DMS153 treated with DMSO at 0.1 percent for 48 hours (cell line): ENCODE results near the gene INS.

Experiments used
- DNase-seq: peaks from one replicate; lab custom pipeline; 2025; ENCODE audit not compliant: unreplicated experiment; lab: John Stamatoyannopoulos, UW

Gene INS

DNA sequence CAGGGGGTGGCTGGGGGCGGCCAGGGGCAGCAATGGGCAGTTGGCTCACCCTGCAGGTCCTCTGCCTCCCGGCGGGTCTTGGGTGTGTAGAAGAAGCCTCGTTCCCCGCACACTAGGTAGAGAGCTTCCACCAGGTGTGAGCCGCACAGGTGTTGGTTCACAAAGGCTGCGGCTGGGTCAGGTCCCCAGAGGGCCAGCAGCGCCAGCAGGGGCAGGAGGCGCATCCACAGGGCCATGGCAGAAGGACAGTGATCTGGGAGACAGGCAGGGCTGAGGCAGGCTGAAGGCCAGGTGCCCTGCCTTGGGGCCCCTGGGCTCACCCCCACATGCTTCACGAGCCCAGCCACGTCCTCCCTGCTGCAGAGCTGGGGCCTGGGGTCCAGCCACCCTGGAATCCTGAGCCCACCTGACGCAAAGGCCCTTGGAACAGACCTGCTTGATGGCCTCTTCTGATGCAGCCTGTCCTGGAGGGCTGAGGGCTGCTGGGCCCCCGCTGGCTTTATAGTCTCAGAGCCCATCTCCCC lies at the start of gene INS:
Gene INS, minus strand, starts transcription at position 474 of the 524 bp plus-strand sequence. Its CDS starts 238 bp downstream, at position 236.
- no peak for DNase-seq

DNA sequence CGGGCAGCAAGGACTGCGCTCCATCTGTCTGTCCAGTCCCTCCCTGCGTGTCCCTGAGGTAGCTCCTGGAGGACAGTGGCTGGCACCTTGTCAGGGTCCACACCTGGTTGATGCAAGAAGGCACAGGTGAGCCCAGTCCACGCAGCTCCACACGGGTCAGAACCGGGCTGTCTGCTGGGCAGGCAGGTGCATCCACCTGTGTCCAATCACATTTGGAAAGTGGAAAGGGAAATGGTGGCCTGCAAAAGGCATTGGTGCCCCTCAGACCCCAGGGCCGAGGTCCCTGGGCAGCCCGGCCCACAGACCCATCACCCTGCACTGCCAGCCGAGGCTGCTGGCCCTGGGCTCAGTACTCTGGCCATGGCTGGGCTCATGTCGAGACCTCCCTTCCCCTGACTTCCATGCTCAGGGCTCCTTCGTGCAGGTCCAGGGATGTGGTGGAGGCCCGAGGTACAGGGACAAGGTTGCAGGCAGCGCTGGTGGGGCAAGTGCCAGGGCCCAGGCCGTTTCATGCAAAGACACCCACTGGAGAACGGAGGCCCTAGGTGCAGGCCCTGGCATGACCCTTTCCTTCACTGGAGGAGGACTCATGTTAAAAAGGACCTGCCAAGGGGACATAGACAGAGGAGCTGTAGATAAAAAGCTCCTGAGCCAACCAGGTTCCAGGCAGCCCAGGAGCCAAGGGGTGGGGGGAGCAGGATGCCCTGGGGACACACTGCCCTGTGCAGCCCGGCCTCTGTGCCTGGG lies 49.5 kb upstream of the INS start:
- no peak for DNase-seq

DNA sequence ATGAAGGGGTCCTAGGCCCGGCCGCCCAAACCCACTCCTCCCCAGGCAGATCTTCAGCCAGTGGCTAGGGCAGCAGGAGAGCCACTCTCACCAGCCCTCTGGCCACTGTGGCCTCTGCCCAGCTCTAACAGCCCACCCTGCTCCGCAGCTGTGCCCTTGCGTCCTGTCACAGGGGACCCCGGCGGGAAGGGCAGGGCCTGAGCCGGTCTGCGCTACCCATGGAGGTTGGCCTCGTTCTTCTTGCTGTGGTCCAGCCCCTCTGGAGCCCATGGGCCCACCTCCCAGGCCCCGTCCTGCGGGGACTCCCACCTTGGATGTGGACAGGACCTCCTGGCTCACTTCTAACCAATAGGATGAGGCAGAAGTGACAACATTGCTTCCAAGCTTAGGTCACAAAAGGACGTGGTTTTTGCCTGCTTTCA lies 48.9 kb upstream of the INS start:
- DNase-seq = no peak

DNA sequence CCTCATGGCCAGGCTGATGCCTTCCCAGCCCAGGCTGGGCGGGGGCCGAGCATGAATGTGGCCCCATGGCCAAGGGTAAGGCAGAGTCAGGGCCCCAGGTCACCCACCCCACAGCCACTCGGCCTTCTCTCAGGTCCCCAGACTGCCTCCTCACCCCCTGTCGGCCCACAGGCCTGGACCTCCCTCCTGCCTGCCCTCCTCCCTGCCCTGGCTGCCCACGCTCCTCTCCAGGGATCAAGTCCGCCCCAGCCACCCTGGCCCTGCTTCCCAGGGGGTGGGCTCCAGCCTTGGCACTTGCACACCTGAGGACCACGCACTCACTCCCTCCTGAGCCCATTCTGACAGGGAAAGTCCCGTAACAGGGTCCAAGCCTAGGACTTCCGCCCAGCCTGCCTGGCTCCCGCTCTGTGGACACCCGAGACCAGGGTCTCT lies 48.4 kb upstream of the INS start:
- no peak for DNase-seq

DNA sequence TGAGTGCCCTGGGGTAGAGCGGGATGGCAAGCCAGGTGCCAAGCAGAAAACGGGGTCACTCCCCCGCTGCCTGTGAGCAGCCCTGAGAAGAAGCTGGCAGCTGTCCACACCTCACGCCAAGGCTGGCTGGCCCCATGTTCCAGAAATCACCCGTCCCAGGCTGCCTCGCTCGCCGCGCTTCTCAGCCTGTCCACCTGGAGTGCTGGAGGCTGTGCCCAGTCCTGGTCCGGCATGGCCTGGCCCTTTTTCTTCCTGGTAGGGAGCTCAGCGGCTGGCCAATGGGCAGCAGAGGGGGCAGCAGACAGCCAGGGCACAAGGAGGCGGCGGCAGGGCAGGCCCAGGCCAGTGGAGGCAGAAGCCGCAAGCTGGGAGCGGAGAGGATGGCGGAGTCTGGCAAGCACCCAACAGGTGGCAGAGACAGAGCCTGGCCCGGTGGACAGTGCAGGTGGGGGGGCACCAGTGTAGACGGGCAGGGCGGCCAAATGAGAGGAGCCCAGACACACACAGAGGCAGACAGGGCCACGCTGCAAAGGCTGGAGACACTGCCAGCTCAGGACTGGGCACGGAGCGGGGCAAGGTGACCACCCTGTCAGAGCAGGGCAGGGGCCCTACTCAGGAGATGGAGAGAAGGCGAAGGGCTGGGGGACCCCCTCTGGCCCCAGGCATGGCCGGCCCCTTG lies 47.8 kb upstream of the INS start:
- peak; percentile 66 for DNase-seq

DNA sequence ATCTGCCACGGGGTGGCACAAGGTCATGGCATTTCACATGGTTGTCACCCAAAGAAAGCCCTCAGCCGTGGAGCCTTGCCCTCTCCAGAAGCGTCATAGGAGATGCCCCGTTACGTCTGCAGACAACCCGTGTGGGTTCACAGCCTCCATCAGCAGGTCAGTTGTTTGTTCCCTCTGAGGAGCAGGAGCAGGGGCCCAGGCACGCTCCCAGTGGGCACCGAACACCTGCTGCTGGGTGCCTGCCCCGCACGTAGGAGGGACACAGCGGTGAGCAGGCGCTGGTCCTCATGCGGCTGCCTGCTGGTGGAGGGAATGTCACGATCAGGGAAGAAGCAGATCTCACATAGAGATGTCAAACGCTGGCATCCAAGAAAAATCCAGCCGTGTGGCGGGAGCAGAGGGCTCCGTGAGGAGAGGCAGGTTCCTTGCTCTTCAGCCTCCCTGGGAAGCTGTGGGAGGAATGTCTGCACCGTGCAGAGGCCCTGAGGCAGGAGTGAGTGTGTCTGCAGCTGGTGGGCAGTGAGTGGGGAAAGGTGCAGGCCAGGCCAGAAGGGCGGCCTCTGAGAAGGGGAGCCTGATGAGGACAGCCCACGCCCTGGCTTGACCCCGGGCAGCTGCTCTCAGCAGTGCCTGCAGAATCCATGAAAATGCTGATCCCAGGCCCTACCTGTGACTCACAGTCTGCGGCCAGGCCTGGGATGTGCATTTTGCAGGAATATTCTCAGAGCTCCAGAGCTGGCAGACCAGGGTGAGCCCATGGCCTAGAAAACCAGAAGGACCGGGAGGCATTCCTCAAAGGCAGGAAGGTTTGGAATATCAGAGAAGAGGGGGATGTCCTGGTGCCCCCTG lies 47.0 kb upstream of the INS start:
- no peak for DNase-seq

DNA sequence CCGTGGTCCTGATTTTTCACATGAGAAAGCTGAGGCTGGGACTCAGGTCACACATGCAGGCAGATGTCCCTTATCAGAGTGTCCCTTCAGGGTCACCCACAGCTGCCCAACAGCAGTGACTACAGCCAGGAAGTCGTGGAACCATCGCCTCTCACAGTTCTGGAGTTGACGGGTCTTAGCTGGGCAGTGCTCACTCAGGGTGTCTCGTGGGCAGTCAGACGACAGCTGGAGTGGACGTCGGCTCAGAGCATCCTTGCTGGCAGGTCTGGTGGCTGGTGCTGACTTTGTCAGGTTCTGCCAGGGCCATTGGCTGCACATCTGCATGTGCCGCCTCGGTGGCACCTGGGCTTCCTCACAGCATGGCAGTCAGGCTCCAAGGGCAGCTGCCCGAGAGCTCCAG lies 46.2 kb upstream of the INS start:
- no peak for DNase-seq

DNA sequence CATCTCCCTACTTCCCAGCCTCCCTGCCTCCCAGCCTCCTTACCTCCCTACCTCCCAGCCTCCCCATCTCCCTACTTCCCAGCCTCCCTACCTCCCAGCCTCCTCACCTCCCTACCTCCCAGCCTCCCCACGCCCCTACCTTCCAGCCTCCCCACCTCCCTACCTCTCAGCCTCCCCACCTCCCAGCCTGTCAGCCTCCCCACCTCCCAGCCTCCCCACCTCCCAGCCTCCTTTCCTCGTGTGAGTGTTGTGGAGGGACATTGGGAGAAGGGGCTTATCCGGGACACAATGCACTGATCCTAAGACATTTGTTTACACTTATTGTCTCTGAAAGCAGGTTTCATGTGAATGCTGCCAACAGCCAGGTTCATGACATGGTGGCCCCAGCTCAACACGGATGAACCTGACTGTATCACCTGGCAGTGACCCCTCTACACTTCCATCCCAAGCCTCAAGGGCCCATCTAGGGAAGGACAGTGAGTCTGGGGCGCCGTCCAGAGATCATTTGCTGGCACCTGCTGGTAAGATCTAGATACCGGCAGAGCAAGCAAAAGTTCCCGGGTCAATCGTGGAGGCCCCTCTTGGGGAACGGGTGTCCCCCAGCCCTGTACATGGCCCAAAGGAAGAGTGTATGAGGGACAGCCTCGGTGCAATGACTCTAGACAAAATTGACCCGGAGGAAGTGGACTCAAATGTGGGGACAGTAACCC lies 45.1 kb upstream of the INS start:
- no peak for DNase-seq

DNA sequence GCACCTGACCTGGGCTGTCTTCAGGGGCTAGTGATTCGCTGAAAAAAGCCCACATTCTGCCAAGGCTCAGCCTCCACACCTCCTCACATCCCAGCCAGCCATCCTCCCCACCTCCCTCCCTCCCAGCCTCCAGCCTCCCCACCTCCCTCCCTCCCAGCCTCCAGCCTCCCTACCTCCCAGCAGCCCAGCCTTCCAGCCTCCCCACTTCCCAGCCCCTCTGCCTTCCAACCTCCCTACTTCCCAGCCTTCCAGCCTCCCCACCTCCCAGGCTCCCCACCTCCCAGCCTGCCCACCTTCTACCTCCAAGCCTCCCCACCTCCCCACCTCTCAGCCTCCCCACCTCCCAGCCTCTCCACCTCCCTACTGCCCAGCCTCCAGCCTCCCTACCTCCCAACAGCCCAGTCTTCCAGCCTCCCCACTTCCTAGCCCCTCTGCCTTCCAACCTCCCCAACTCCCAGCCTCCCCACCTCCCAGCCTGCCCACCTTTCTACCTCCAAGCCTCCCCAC lies 44.3 kb upstream of the INS start:
- DNase-seq = no peak

DNA sequence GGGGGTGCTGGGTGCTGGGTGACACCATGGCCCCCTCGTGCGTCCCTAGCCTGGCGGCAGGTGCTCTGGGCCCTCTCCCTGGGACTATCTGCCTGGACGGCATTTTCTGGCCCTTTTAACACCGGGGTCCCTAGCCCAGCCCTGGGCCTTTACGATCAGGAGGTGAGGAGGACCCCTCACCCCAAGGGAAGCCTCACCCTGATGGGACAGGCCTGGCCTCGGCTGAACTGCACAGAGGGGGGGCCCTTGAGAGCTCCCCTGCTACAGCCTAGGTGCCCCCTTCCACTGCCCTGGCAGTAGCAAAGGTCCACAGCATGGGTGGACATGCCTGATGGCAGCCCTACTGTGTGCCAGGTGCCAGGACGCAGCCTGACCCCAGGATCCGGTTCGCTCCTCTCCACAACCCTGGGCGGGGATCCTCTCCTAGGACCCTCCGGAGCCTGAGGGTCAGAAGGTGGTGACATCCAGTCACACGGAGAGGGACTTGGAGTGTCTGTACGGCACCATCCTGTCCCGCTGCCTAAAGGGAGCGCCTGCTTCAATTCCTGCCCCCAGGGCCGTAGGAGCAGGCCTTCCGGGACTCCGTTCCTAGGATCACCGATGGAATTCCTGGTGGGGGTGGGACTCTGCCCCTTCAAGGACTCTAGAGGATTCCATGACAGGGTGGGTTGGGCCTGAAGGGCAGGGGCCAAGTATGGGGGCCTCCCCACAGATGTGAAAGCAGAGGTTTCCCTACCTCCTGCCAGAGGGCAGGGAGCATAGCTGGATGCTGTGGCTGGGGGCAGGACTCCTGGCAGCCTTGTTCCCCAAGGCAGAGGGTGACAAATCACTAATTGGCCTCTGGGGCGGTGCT lies 43.6 kb upstream of the INS start:
- DNase-seq = no peak

DNA sequence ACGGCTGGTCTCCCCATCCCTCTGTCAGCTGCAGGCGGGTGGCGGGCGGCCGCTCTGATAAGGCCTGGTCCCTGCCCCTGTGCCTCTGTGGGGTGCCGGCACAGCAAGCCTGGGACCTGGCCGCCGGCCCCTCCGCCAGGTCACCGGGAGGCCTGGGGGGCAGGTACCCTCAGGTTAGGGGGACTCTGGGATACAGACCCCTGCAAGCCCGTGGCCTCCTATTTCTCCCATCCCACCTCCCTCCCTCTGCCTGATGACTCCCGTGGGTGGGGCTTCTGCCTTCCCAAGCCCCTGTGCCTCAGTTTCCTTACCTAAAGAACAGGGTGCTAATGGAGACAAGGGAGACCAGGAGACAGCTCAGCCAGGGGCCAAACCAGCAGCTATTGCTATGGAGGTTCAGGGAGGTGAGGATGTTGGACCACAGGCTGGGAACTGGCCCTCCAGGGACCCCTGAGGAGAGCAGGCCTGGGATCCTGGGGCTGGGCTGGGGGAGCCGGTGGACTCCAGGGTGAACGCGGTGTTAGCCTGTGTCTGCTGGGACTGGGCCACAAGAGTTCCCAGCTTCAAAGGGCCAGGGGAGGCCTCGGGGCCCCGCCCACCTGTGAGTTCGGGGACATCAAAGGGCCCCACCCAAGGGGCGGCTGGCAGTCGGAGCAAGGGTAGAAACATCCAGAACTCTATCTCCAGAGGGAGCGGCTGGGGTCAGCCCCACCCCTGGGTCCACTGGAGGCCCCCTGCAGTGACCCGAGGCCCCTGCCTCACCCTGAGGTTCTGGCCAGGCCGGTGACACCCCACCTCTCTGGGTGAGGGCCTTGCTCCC lies 42.6 kb upstream of the INS start:
- DNase-seq = no peak

DNA sequence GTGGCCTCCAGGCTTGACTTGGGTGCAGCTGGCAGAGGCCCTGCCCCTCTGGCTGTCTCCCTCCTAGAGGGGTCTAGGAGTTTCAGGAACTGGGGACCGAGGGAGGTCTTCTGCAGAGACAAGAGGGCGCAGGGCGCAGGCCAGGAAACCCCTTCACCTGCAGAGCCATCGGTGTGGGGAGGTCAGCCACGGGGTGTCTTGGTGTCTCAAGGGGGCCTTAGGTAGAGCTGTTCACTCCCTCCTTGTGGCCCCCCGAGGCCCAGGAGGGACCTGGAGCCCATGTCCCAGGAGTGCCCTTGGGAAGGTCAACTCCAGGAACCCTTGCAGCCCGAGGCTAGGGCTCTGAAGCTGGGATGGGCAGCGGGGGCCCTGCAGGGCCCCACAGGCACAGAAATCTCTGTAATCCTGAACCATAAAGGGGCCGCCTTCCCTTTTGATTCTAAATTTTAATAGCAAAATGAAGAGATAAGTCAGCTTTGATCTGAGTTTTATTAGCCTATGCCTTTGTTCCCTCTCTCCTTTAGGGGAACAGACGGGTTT lies 42.0 kb upstream of the INS start:
- DNase-seq = no peak

DNA sequence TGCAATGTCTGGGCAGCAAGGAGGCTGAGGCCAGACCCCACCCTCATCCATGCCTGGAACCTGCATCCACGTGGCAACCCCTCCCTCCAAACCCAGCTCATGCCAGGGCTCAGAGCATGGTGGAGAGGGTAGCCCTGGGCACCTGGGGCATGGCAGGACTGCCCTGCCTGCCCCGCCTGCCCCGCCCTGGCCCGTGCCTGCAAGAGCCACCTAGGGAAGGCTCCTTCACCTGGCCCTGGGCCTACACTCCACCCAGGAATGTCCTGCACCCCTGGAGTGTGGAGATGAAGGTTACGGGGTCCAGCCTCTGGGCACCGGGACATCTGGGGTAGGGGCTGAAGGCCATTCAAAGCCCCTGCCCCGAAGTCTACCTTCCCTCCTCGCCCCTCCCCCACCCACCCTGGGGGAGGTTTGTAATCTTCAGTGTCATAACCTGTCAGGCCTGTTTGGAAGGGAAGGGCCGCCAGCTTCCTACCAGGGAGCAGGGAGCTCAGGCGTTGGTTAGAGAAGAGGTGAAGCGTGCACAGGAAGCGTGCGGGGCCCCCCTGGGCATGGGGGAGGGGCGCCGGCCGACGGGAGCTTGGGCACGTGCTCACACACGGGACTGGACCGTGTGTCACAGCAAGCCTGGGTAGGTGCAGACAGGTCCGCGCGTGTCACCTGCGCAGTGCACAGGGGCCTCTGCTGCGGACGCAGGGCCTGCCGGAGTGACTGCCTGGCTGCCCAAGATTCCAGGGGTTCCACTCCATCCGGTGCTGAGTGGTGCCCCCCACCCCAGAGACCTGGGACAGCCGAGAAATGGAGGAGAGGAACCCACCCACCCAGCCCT lies 41.3 kb upstream of the INS start:
- DNase-seq = peak; percentile 40

DNA sequence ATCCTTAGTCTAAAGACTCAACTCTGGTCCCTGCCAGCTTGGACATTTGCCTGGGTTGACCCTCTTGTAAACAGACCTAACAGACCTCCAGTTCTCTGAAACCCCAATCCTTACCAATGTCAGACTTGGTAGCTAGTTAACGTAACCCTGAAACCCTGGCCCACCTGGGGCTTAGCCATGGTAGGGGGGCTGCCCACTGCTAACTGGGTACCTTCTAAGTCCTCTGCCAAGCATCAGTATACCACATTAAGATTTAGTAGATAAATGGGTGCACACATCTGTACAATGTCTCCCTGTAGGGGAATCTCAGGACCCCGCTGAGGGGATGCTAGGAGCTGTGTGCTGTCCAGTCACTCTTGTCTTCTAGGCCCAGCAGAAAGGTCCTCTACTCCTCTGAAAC lies 40.5 kb upstream of the INS start:
- no peak for DNase-seq

DNA sequence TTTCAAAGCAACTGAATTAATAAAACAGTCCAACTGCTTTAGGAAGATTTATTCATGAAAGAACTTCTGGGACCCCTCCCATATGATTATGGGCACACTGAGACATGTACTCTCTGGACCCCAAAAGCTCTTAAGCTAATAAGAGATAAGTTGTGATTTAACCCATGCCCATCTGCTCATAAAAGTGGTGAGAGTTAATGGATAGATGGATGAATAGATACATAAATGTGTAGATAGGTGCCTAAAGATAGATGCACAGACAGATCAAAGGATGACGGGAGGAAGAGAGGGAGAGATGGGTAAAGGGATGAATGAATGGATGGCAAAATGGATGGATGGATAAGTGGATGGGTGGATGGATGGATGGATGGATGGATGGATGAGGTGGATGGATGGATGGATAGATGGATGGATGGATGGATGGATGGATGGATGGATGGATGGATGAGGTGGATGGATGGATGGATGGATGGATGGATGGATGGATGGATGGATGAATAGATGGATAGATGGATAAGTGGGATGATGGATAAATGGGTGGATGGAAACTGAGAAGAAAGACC lies 40.0 kb upstream of the INS start:
- no peak for DNase-seq

DNA sequence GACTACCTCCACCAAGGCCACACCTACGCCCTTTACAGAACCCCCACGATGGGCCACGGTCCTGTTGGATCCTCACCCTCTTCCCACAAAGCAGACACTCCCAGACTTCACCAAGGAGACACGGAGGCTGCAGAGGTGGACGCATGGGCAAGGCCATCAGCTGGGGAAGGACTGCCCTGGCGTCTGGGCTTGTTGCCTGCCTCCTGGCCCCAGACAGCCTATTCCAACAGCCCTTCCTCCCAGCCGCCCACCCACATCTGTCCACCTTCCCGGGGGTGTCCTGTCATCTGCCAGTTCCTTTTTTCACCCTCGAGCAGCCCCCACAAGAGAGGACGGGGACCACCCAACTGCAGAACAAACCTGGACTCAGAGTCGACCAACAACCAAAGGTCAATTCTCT lies 39.5 kb upstream of the INS start:
- DNase-seq = no peak
